CD4-positive, alpha-beta memory T cell (primary cell): ENCODE measurements around the gene ZNF516. TPM values are rescaled to one million over a fixed set of nuclear protein-coding genes. Genes with fewer than 3 reads are reported as not detected.
A peak's percentile ranks its signal among the peaks of the same experiment; 100 is the strongest.

ENCODE experiments used
- CTCF ChIA-PET: fragments of 350-600 bp; sonication (Branson Sonifier 250); formaldehyde crosslinking; loops from one replicate; lab custom pipeline; 2021; ENCODE audit warnings: inconsistent platforms; ENCODE audit not compliant: partially characterized antibody; lab: Charles Lee
- POLR2A ChIA-PET: fragments of 350-600 bp; sonication (Branson Sonifier 250); formaldehyde crosslinking; loops from one replicate; lab custom pipeline; 2021; ENCODE audit not compliant: partially characterized antibody; lab: Charles Lee
- DNase-seq, 5 donors: peaks; one replicate each; pipeline versions ENCODE4 v3.0.0 to v3.0.0-alpha.2; 2020 to 2022; ENCODE audit warnings: mixed read lengths in 1 of 5
- H3K27ac ChIP-seq: one replicate; pipeline ENCODE4 v1.7.0; 2013; ENCODE audit warnings: low read depth, low read length
- H3K27me3 ChIP-seq: 2 replicates; pipeline ENCODE4 v1.7.0; 2013; ENCODE audit warnings: mild to moderate bottlenecking, low read length, moderate library complexity; ENCODE audit not compliant: insufficient read depth
- H3K36me3 ChIP-seq: 2 replicates; pipeline ENCODE4 v1.7.0; 2013; ENCODE audit warnings: mild to moderate bottlenecking, low read length, moderate library complexity; ENCODE audit not compliant: insufficient read depth
- H3K4me1 ChIP-seq: 2 replicates; pipeline ENCODE4 v1.7.0; 2013; ENCODE audit warnings: mild to moderate bottlenecking, low read length, moderate library complexity; ENCODE audit not compliant: insufficient read depth
- H3K4me3 ChIP-seq, 2 donors: one replicate each; pipeline ENCODE4 v1.7.0; 2013; ENCODE audit warnings: low read length in 2 of 2, mild to moderate bottlenecking in 1 of 2
- H3K9me3 ChIP-seq, 2 donors: one replicate each; pipeline ENCODE4 v1.7.0; 2013; ENCODE audit warnings: low read length in 2 of 2, control low read depth in 1 of 2; ENCODE audit not compliant: control insufficient read depth in 1 of 2
- H3K27ac Mint-ChIP-seq, 7 donors: one replicate each; pipeline ENCODE4 v1.8.0; 2020 to 2021; ENCODE audit warnings: mixed read lengths in 7 of 7, mild to moderate bottlenecking in 6 of 7, inconsistent platforms in 3 of 7, moderate library complexity in 3 of 7
- H3K27me3 Mint-ChIP-seq, 2 donors: one replicate each; pipeline ENCODE4 v1.8.0; 2020 to 2021; ENCODE audit warnings: mixed read lengths in 2 of 2
- H3K36me3 Mint-ChIP-seq, 2 donors: one replicate each; pipeline ENCODE4 v1.8.0; 2020 to 2021; ENCODE audit warnings: mixed read lengths in 2 of 2, inconsistent platforms in 1 of 2, mild to moderate bottlenecking in 1 of 2
- H3K4me1 Mint-ChIP-seq, 4 donors: one replicate each; pipeline ENCODE4 v1.8.0; 2020 to 2021; ENCODE audit warnings: mixed read lengths in 4 of 4, mild to moderate bottlenecking in 1 of 4
- H3K4me3 Mint-ChIP-seq, 8 donors: one replicate each; pipeline ENCODE4 v1.8.0; 2020 to 2021; ENCODE audit warnings: mixed read lengths in 8 of 8, mild to moderate bottlenecking in 7 of 8, moderate library complexity in 6 of 8, inconsistent platforms in 3 of 8
- H3K9me3 Mint-ChIP-seq, 8 donors: one replicate each; pipeline ENCODE4 v1.8.0; 2020 to 2021; ENCODE audit warnings: mixed read lengths in 8 of 8, mild to moderate bottlenecking in 5 of 8, inconsistent platforms in 3 of 8, moderate library complexity in 1 of 8
- intact Hi-C: fragments of 100-400 bp; cut with micrococcal nuclease; formaldehyde crosslinking; loops from one replicate; pipeline ENCODE4 v1.15.1; 2023
- polyA plus RNA-seq, 2 donors: library from polyadenylated mRNA; unstranded; fragments of 300-500 nt; fragmentation: Illumina TruSeq; gene quantifications; one replicate each; pipeline ENCODE4 v1.2.3, GENCODE V29; 2021
- total RNA-seq, 2 experiments: library from RNA; stranded (reverse); gene quantifications; one replicate each; pipeline ENCODE4 v1.2.3, GENCODE V29; 2021

ZNF516 gene
- total and polyA plus RNA-seq, 4 experiments from 2014 or later: 0.25 to 9.9 (median 4.9) TPM

GRCh38 chr18:76391746-76392145 lies 103.3 kb downstream of the ZNF516 start:
- H3K9me3 Mint-ChIP-seq: no peaks in the 10 kb centered on the region
- Histone ChIP-seq H3K27ac (no peak overlapping the region), H3K27me3 (no peaks in the 10 kb centered on the region), H3K9me3 (no peaks in the 10 kb centered on the region), H3K4me1 (peaks cover 7% of the 10 kb centered on the region), H3K4me3 (no peak overlapping the region), H3K36me3 (no peaks in the 10 kb centered on the region)
- H3K36me3 Mint-ChIP-seq: no peaks in the 10 kb centered on the region
- CTCF ChIA-PET: no interaction called here
- H3K27ac Mint-ChIP-seq: peak overlapping the region in 1 of 7 donors; percentile 51
- POLR2A ChIA-PET: no interaction called here
- no peak overlapping the region for H3K4me3 Mint-ChIP-seq
- intact Hi-C loops: no loop called here
- peaks cover 5 to 19% (median 13%) of the 10 kb centered on the region in 4 donors for H3K4me1 Mint-ChIP-seq
- no peaks in the 10 kb centered on the region for H3K27me3 Mint-ChIP-seq
- DNase-seq: no peak

GRCh38 chr18:76391038-76391437 lies 104.0 kb downstream of the ZNF516 start:
- no peak overlapping the region for H3K4me3 Mint-ChIP-seq
- no peaks in the 10 kb centered on the region for H3K36me3 Mint-ChIP-seq
- H3K4me1 ChIP-seq: peaks cover 14% of the 10 kb centered on the region
- no peak for DNase-seq
- POLR2A ChIA-PET: no interaction called here
- no peaks in the 10 kb centered on the region for H3K36me3 ChIP-seq
- H3K4me3 ChIP-seq: no peak overlapping the region
- H3K27me3 ChIP-seq: no peaks in the 10 kb centered on the region
- H3K27me3 Mint-ChIP-seq: no peaks in the 10 kb centered on the region
- H3K4me1 Mint-ChIP-seq: peaks cover 11 to 26% (median 19%) of the 10 kb centered on the region in 4 donors
- CTCF ChIA-PET: interaction anchor here (0.6 to 6.0 kb wide), 2 partner anchors 8 to 319 kb away, joined by 3 to 31 read pairs; no protein-coding TSS in a partner anchor
- no peak overlapping the region for H3K27ac ChIP-seq
- H3K9me3 Mint-ChIP-seq: no peaks in the 10 kb centered on the region
- H3K9me3 ChIP-seq: no peaks in the 10 kb centered on the region
- H3K27ac Mint-ChIP-seq: no peak overlapping the region
- intact Hi-C loops: no loop called here

DNA sequence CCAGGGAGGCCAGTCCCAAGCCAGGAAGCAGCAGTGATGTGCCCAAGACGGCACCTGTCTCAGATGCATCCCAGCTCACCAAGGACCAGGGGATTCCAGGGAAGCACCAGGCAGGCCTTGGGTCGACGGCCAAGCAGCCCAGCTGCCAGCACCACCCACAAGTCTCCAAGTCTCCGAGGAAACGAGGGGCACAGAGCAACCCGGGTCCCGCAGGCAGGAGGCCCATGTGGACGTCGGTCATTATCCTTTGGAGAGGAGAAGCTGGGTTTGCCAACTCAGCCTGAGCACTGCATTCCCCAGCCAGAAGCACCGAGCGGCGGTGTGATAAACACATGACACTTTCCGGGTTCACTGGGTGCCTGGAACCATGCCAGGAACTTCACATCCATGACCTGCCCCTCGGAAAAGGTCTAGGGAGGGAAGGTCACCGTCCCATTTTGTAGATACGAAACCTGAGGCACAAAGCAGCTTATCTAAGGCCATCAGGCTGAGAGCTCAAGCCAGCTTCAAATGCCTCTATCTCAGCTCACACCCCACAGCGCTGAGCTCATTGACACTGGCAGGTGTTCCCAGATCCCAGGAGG lies 104.5 kb downstream of the ZNF516 start:
- POLR2A ChIA-PET: no interaction called here
- H3K27me3 Mint-ChIP-seq: no peaks in the 10 kb centered on the region
- intact Hi-C loops: no loop called here
- H3K4me3 Mint-ChIP-seq: no peak overlapping the region
- no peaks in the 10 kb centered on the region for H3K36me3 Mint-ChIP-seq
- no peak overlapping the region for H3K27ac ChIP-seq
- H3K4me1 ChIP-seq: peaks cover 18% of the 10 kb centered on the region
- H3K9me3 Mint-ChIP-seq: no peaks in the 10 kb centered on the region
- H3K36me3 ChIP-seq: no peaks in the 10 kb centered on the region
- CTCF ChIA-PET: interaction anchor here (0.6 to 6.0 kb wide), 2 partner anchors 8 to 319 kb away, joined by 3 to 31 read pairs; no protein-coding TSS in a partner anchor
- no peak overlapping the region for H3K4me3 ChIP-seq
- H3K9me3 ChIP-seq: no peaks in the 10 kb centered on the region
- H3K27me3 ChIP-seq: no peaks in the 10 kb centered on the region
- no peak for DNase-seq
- no peak overlapping the region for H3K27ac Mint-ChIP-seq
- peaks cover 13 to 29% (median 22%) of the 10 kb centered on the region in 4 donors for H3K4me1 Mint-ChIP-seq

DNA sequence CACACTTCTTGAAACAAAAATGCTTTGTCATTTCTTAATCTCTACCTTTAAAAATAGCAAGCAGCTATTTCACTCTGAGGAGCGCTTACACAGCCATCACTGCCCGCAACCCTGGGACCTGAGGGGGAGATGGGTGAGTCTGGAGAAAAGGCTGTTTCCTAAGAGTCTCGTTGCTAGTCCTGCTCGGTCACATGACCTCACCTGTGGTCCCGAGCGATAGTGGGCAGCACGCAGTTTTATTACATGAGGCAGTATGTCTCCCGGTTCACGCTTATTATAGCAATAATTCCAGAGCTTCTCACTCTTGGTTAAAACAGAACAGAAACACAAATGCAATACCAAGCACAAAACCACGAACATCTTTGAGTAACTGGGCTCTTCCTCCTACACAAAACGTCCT lies 105.3 kb downstream of the ZNF516 start:
- Mint-ChIP-seq H3K4me3 (peak overlapping the region in 1 of 8 donors; percentile 33), H3K27me3 (no peaks in the 10 kb centered on the region), H3K36me3 (no peaks in the 10 kb centered on the region), H3K27ac (no peak overlapping the region), H3K4me1 (peaks cover 13 to 29% (median 22%) of the 10 kb centered on the region in 4 donors), H3K9me3 (no peaks in the 10 kb centered on the region)
- CTCF ChIA-PET: interaction anchor here (6.0 kb wide), 1 partner anchor 9 kb away, joined by 31 read pairs; no protein-coding TSS in a partner anchor
- Histone ChIP-seq H3K27ac (no peak overlapping the region), H3K9me3 (no peaks in the 10 kb centered on the region), H3K4me1 (peaks cover 18% of the 10 kb centered on the region), H3K36me3 (no peaks in the 10 kb centered on the region), H3K4me3 (no peak overlapping the region), H3K27me3 (no peaks in the 10 kb centered on the region)
- no peak for DNase-seq
- intact Hi-C loops: no loop called here
- POLR2A ChIA-PET: no interaction called here

- no peaks in the 10 kb centered on the region for H3K9me3 Mint-ChIP-seq
These were observed 106.1 kb downstream of the ZNF516 start for GRCh38 chr18:76388891-76389423.

GRCh38 chr18:76388261-76388660 lies 106.8 kb downstream of the ZNF516 start:
- intact Hi-C loops: no loop called here
- CTCF ChIA-PET: interaction anchor here (6.0 kb wide), 1 partner anchor 11 kb away, joined by 31 read pairs; no protein-coding TSS in a partner anchor

More at GRCh38 chr18:76388891-76389423, 106.1 kb downstream of the ZNF516 start:
- intact Hi-C loops: no loop called here
- no peak overlapping the region for H3K27ac Mint-ChIP-seq
- H3K36me3 Mint-ChIP-seq: no peaks in the 10 kb centered on the region
- Histone ChIP-seq H3K36me3 (no peaks in the 10 kb centered on the region), H3K9me3 (no peaks in the 10 kb centered on the region), H3K27ac (no peak overlapping the region), H3K27me3 (no peaks in the 10 kb centered on the region), H3K4me1 (peaks cover 18% of the 10 kb centered on the region), H3K4me3 (no peak overlapping the region)
- POLR2A ChIA-PET: no interaction called here
- peaks cover 13 to 29% (median 22%) of the 10 kb centered on the region in 4 donors for H3K4me1 Mint-ChIP-seq
- no peaks in the 10 kb centered on the region for H3K27me3 Mint-ChIP-seq
- H3K4me3 Mint-ChIP-seq: no peak overlapping the region
- DNase-seq: no peak
- CTCF ChIA-PET: interaction anchor here (0.8 to 6.0 kb wide), 2 partner anchors 10 to 321 kb away, joined by 3 to 31 read pairs; no protein-coding TSS in a partner anchor

GRCh38 chr18:76387608-76388007 lies 107.4 kb downstream of the ZNF516 start:
- peaks cover 13 to 29% (median 22%) of the 10 kb centered on the region in 4 donors for H3K4me1 Mint-ChIP-seq
- peaks cover 18% of the 10 kb centered on the region for H3K4me1 ChIP-seq

More at GRCh38 chr18:76388261-76388660, 106.8 kb downstream of the ZNF516 start:
- no peaks in the 10 kb centered on the region for H3K9me3 ChIP-seq
- Mint-ChIP-seq H3K27me3 (no peaks in the 10 kb centered on the region), H3K27ac (no peak overlapping the region), H3K4me1 (peaks cover 13 to 29% (median 22%) of the 10 kb centered on the region in 4 donors), H3K9me3 (no peaks in the 10 kb centered on the region), H3K36me3 (no peaks in the 10 kb centered on the region), H3K4me3 (peak overlapping the region in 2 of 8 donors; percentile 19 to 40)
- peaks cover 18% of the 10 kb centered on the region for H3K4me1 ChIP-seq
- POLR2A ChIA-PET: no interaction called here
- H3K4me3 ChIP-seq: no peak overlapping the region
- no peak overlapping the region for H3K27ac ChIP-seq
- no peaks in the 10 kb centered on the region for H3K27me3 ChIP-seq
- no peak for DNase-seq
- H3K36me3 ChIP-seq: no peaks in the 10 kb centered on the region

More at GRCh38 chr18:76387608-76388007, 107.4 kb downstream of the ZNF516 start:
- Mint-ChIP-seq H3K27me3 (no peaks in the 10 kb centered on the region), H3K9me3 (no peaks in the 10 kb centered on the region), H3K36me3 (no peaks in the 10 kb centered on the region), H3K27ac (no peak overlapping the region), H3K4me3 (no peak overlapping the region)
- intact Hi-C loops: no loop called here
- no peak for DNase-seq
- ChIA-PET POLR2A (no interaction called here), CTCF (interaction anchor here (6.0 kb wide), 1 partner anchor 11 kb away, joined by 31 read pairs; no protein-coding TSS in a partner anchor)
- Histone ChIP-seq H3K27me3 (no peaks in the 10 kb centered on the region), H3K9me3 (no peaks in the 10 kb centered on the region), H3K36me3 (no peaks in the 10 kb centered on the region), H3K27ac (no peak overlapping the region), H3K4me3 (no peak overlapping the region)
